HG02981 (cell line): ENCODE results near the gene DTNBP1.

Experiments used
- ATAC-seq: cut with Tn5 transposase; IDR thresholded peaks from one replicate; pipeline ENCODE4 v1.9.1; 2021; ENCODE audit warnings: mild to moderate bottlenecking, moderate library complexity; ENCODE audit not compliant: unreplicated experiment

DTNBP1 gene

GRCh38 chr6:15504581-15505350, 158.1 kb downstream of the DTNBP1 start:
- ATAC-seq = no peak

- no peak for ATAC-seq
Observed at GRCh38 chr6:15504040-15504495, 158.8 kb downstream of the DTNBP1 start.

- ATAC-seq = no peak
Observed at GRCh38 chr6:15503346-15503680, 159.5 kb downstream of the DTNBP1 start.

- ATAC-seq = no peak
Observed at GRCh38 chr6:15502446-15503345, 160.1 kb downstream of the DTNBP1 start.

DNA sequence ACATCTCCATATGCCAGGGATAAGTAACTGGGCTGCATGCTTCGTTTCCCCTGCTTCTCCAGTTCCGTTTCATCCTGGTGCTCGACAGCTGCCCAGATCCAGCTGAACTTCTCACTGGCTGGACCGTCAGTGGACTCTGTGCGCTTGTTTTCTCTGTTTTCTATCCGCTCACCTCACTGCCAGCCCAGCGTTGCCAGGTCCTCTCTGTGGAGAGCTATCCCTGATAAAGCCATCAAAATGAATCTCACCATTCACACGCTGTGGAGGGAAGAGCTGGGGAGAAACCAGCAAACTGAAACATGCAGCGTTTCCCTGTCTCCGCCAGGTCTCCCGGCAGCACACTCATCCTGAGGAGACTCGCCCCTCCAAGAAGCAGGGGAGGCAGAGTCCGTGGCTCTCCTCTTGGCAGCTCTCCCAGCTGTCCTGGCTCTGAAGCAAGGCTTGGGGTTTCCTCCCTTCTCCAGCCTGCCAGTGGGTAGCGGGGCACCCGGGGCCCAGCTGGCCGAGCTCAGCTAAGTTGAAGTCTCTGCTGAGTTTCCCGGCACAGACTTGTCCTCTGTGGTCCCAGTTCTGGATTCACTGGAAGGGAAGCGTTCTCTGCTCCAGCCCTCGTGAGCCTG, 160.9 kb downstream of the DTNBP1 start:
- ATAC-seq = no peak

DNA sequence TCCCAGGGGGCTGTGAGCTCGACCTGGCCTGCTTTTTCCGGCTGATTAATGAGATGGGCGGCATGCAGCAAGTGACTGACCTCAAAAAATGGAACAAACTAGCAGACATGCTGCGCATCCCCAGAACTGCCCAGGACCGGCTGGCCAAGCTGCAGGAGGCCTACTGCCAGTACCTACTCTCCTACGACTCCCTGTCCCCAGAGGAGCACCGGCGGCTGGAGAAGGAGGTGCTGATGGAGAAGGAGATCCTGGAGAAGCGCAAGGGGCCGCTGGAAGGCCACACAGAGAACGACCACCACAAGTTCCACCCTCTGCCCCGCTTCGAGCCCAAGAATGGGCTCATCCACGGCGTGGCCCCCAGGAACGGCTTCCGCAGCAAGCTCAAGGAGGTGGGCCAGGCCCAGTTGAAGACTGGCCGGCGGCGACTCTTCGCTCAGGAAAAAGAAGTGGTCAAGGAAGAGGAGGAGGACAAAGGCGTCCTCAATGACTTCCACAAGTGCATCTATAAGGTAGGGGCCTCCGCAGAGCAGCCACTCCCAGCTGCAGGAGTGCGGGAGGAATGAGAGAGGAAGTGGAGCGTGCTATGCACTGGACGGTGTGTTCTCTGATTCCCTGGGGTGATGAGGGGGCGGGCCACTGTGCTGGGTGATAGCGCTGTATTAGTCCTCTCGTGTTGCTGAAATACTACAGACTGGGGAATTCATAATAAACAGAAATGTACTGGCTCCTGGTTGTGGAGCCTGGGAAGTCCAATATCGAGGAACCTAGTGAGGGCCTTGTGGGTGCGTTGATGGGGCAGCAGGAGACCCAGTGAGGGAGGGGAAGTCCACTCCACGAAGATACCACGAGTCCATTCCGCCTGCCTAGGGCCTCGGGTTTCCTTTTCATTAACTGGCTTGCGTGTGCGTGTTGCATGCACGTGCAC, 161.7 kb downstream of the DTNBP1 start:
- ATAC-seq = no peak

DNA sequence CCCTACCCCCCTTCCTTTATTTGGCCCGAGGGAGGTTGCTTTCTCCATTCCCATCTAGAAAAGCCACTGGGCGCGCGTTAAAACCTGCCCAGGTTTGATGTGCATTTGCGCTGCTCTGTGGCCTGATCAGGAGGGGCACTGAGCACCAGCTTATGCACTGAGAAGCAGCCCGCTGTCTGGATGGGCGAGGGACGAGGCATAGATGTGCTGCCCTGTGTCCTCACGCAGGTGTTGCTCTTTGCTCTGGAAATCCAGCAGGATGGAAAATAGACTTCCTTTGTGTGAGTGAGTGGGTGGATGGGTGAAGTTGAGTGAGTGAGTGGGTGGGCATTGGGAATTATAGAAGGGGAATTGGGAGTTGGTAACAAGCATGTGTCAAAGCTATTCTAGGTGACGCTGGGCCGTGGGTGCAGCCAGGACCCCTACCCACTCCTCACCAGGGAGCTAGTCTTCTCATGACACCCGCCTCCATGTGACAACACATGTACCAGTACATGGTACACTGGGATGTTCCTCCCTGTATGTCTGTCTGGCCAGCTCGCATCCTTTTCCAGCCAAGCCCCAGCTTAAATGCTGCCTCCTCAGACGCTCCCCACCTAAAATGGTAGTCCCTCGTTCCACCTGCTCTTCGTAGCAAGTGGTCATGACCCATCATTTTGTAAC, 162.6 kb downstream of the DTNBP1 start:
- no peak for ATAC-seq

- ATAC-seq = no peak
Observed at GRCh38 chr6:15499591-15499990, 163.2 kb downstream of the DTNBP1 start.

GRCh38 chr6:15499125-15499524, 163.7 kb downstream of the DTNBP1 start:
- ATAC-seq = no peak

GRCh38 chr6:15498640-15499039, 164.2 kb downstream of the DTNBP1 start:
- ATAC-seq = no peak

GRCh38 chr6:15496345-15497131, 166.3 kb downstream of the DTNBP1 start:
- no peak for ATAC-seq

DNA sequence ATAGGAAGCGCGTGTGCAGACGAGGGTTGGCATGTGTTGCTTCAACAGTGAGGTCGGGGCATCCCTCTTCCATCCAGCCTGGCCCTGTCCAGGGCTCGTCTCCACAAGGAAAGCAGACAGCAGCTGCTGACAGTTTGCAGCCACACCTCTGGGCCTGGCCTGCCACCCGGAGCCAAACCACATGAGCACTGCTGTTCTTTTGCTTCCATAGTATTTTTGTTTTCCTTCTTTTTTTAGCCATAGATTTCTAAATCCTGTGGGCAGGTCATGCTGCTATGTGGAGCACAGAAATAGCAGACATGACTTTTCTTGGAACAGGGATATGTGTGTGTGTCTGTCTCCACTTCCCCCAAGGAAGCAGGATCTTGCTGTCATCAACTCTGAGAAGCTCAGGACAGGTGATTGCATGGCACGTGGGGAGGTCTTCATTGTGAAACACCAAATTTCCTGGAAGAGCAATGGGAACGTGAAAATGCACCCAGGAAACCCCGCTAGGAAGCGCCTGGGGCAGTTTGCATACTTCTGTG, 167.4 kb downstream of the DTNBP1 start:
- ATAC-seq = no peak

- ATAC-seq = no peak
Observed at GRCh38 chr6:15493437-15494168, 169.2 kb downstream of the DTNBP1 start.

DNA sequence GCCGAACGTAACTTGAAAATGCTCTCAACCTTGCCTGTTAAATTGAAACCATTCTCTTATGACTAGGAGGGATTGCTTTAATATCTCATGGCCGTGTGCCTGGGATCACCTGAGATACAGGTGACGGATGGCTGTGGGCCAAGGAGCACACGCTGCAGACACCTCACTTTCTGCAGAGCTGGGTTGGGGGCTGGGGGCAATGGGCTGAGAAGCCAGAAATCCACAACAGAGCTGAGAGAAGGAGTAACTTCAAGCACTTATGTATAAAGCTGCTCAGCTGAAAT, 170.9 kb downstream of the DTNBP1 start:
- ATAC-seq = no peak

- ATAC-seq = no peak
Observed at GRCh38 chr6:15491255-15491985, 171.4 kb downstream of the DTNBP1 start.

DNA sequence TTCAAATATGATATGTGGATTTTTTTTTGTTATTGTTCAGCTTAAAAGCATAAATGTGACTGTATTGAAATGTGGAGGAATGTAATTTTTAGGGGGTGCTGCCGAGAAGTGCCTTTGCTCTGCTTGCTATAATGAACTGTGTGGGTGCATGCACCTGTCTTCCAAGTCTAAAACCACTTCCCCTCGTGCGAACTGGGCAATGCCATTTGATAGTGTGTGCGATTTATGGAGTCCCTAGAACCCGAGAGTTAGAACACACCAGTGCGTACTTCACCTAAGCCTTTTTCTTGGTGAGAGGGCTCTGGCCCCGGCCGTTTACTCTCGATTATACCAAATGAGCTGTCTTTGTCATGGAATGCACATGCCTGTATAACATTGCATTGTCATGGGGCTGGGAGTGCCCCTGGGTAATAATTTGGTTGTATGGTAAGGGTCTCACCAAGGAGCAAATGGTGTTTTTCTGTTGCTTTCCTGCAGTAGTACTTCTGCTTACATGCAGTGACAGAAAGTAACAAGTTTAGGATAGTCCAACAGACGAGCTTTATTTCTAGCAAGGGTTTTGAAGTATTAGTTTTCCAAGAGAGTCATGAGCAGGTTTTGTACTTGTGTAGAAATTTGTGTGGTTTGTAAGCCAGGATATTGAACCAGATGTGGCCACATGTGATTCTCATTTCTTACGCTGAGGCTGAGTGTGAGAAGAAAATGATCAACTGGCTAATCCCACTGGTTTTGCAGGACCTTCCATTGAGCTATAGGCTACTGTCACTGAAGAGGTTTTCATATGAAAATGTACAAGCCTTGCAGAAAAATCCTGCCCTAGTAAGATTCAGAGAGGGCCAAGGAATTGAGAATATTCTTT, 172.4 kb downstream of the DTNBP1 start:
- ATAC-seq = no peak
